NB4 (cell line): Measurements from ENCODE around the gene ASXL1.

Experiments used
- CTCF ChIP-seq: IDR thresholded peaks from one replicate; pipeline ENCODE4 v1.5.1; 2012; ENCODE audit warnings: low read depth, low read length
- MAX ChIP-seq: IDR thresholded peaks from 2 replicates; pipeline ENCODE4 v1.6.1; 2011; ENCODE audit warnings: low read depth, low read length
- POLR2A ChIP-seq: IDR thresholded peaks from 2 replicates; pipeline ENCODE4 v1.6.1; 2011; ENCODE audit warnings: mild to moderate bottlenecking; ENCODE audit not compliant: insufficient read length; ENCODE audit errors: extremely low read depth

DNA sequence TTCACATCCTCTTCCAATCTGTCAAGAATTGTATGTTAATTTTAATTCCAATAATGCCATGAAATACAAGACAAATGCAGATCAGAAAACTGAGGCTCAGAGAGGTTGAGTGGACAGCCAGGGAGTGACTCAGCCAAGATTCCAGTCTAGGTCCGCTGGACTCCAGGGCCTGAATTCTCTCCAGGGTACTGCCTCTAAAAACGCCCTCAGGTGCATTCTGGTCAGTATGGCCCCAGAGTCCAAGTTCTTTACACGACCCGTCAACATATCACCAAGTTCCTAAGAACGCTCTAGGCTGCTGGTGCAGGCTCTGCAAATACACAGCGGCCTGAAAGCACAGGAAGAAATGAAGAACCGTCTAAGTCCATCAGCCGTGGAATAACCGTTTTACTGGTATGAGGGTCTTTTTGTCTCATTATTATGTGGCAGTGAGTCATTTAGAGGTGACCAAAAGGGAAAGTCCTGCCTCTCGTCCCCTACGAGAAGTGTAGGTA, 709 bp upstream of the ASXL1 start:
- TF ChIP-seq CTCF (no peak), POLR2A (no peak), MAX (no peak)
